ENCODE measurements around the gene PYGO1.

Gene PYGO1

GRCh38 chr15:55590788-55591187 lies 2.6 kb upstream of the PYGO1 start:
- intact Hi-C loops (cut with micrococcal nuclease) = no loop called here
- H3K4me1 Mint-ChIP-seq (ENCODE audit: low read depth) = peaks cover 6% of the 10 kb centered on the region
- H3K9me3 Mint-ChIP-seq = no peaks in the 10 kb centered on the region
- H3K36me3 Mint-ChIP-seq (ENCODE audit: low read depth) = no peaks in the 10 kb centered on the region
- H3K27me3 Mint-ChIP-seq = peaks cover 39% of the 10 kb centered on the region
- H3K27ac Mint-ChIP-seq = no peak overlapping the region
- H3K4me3 Mint-ChIP-seq = no peak overlapping the region

- Mint-ChIP-seq H3K36me3 (ENCODE audit: low read depth) (no peaks in the 10 kb centered on the region), H3K4me1 (ENCODE audit: low read depth) (peaks cover 6% of the 10 kb centered on the region), H3K4me3 (peak overlapping the region; percentile 14), H3K27ac (no peak overlapping the region), H3K9me3 (no peaks in the 10 kb centered on the region), H3K27me3 (peaks cover 42% of the 10 kb centered on the region)
- intact Hi-C loops (cut with micrococcal nuclease) = no loop called here
Observed at GRCh38 chr15:55589287-55589686, 1.1 kb upstream of the PYGO1 start.

GRCh38 chr15:55588815-55589115 lies 620 bp upstream of the PYGO1 start:
- peak overlapping the region; percentile 59 for H3K4me3 Mint-ChIP-seq

GRCh38 chr15:55587321-55588069 lies 650 bp downstream of the PYGO1 start:
- H3K4me3 Mint-ChIP-seq = peak overlapping the region; percentile 75
- H3K4me1 Mint-ChIP-seq (ENCODE audit: low read depth) = peaks cover 6% of the 10 kb centered on the region
- H3K36me3 Mint-ChIP-seq (ENCODE audit: low read depth) = no peaks in the 10 kb centered on the region
- H3K9me3 Mint-ChIP-seq = no peaks in the 10 kb centered on the region
- H3K27me3 Mint-ChIP-seq = peaks cover 54% of the 10 kb centered on the region
- intact Hi-C loops (cut with micrococcal nuclease) = no loop called here
- H3K27ac Mint-ChIP-seq = no peak overlapping the region

More at GRCh38 chr15:55588815-55589115, 620 bp upstream of the PYGO1 start:
- Mint-ChIP-seq H3K27me3 (peaks cover 46% of the 10 kb centered on the region), H3K36me3 (ENCODE audit: low read depth) (no peaks in the 10 kb centered on the region), H3K27ac (no peak overlapping the region), H3K9me3 (no peaks in the 10 kb centered on the region), H3K4me1 (ENCODE audit: low read depth) (peaks cover 6% of the 10 kb centered on the region)
- intact Hi-C loops (cut with micrococcal nuclease) = no loop called here

GRCh38 chr15:55586808-55587207 lies 1.3 kb downstream of the PYGO1 start:
- peaks cover 6% of the 10 kb centered on the region for H3K4me1 Mint-ChIP-seq (ENCODE audit: low read depth)
- H3K27me3 Mint-ChIP-seq = peaks cover 56% of the 10 kb centered on the region
- no peak overlapping the region for H3K27ac Mint-ChIP-seq
- no peak overlapping the region for H3K4me3 Mint-ChIP-seq
- no peaks in the 10 kb centered on the region for H3K36me3 Mint-ChIP-seq (ENCODE audit: low read depth)
- no peaks in the 10 kb centered on the region for H3K9me3 Mint-ChIP-seq
- intact Hi-C loops (cut with micrococcal nuclease) = no loop called here

GRCh38 chr15:55576943-55577342 lies 11.2 kb downstream of the PYGO1 start:
- no peaks in the 10 kb centered on the region for H3K36me3 Mint-ChIP-seq (ENCODE audit: low read depth)

GRCh38 chr15:55574096-55574495 lies 14.0 kb downstream of the PYGO1 start:
- intact Hi-C loops (cut with micrococcal nuclease) = no loop called here
- H3K27me3 Mint-ChIP-seq = peaks cover 9% of the 10 kb centered on the region
- H3K9me3 Mint-ChIP-seq = peaks cover 12% of the 10 kb centered on the region
- H3K4me1 Mint-ChIP-seq (ENCODE audit: low read depth) = no peaks in the 10 kb centered on the region
- no peak overlapping the region for H3K4me3 Mint-ChIP-seq
- H3K36me3 Mint-ChIP-seq (ENCODE audit: low read depth) = no peaks in the 10 kb centered on the region
- H3K27ac Mint-ChIP-seq = no peak overlapping the region

More at GRCh38 chr15:55576943-55577342, 11.2 kb downstream of the PYGO1 start:
- intact Hi-C loops (cut with micrococcal nuclease) = no loop called here
- Mint-ChIP-seq H3K27me3 (peaks cover 16% of the 10 kb centered on the region), H3K27ac (no peak overlapping the region), H3K4me1 (ENCODE audit: low read depth) (no peaks in the 10 kb centered on the region), H3K4me3 (no peak overlapping the region), H3K9me3 (peaks cover under 1% of the 10 kb centered on the region)

GRCh38 chr15:55573224-55573623 lies 14.9 kb downstream of the PYGO1 start:
- Mint-ChIP-seq H3K4me3 (no peak overlapping the region), H3K9me3 (peaks cover 12% of the 10 kb centered on the region), H3K36me3 (ENCODE audit: low read depth) (no peaks in the 10 kb centered on the region), H3K4me1 (ENCODE audit: low read depth) (no peaks in the 10 kb centered on the region), H3K27ac (no peak overlapping the region), H3K27me3 (peaks cover 9% of the 10 kb centered on the region)
- intact Hi-C loops (cut with micrococcal nuclease) = no loop called here

GRCh38 chr15:55564347-55565145 lies 23.6 kb downstream of the PYGO1 start:
- Mint-ChIP-seq H3K4me1 (ENCODE audit: low read depth) (no peaks in the 10 kb centered on the region), H3K36me3 (ENCODE audit: low read depth) (no peaks in the 10 kb centered on the region), H3K27me3 (no peaks in the 10 kb centered on the region), H3K9me3 (no peaks in the 10 kb centered on the region), H3K27ac (no peak overlapping the region), H3K4me3 (no peak overlapping the region)
- intact Hi-C loops (cut with micrococcal nuclease) = no loop called here

GRCh38 chr15:55562601-55563000 lies 25.5 kb downstream of the PYGO1 start:
- Mint-ChIP-seq H3K4me1 (ENCODE audit: low read depth) (no peaks in the 10 kb centered on the region), H3K27ac (no peak overlapping the region), H3K4me3 (no peak overlapping the region), H3K9me3 (no peaks in the 10 kb centered on the region), H3K36me3 (ENCODE audit: low read depth) (no peaks in the 10 kb centered on the region), H3K27me3 (no peaks in the 10 kb centered on the region)
- intact Hi-C loops (cut with micrococcal nuclease) = no loop called here

- Mint-ChIP-seq H3K27me3 (no peaks in the 10 kb centered on the region), H3K27ac (no peak overlapping the region), H3K36me3 (ENCODE audit: low read depth) (no peaks in the 10 kb centered on the region), H3K4me3 (no peak overlapping the region), H3K9me3 (peaks cover 36% of the 10 kb centered on the region), H3K4me1 (ENCODE audit: low read depth) (no peaks in the 10 kb centered on the region)
- intact Hi-C loops (cut with micrococcal nuclease) = no loop called here
Observed at GRCh38 chr15:55555089-55555488, 33.1 kb downstream of the PYGO1 start.

GRCh38 chr15:55552926-55553325 lies 35.2 kb downstream of the PYGO1 start:
- Mint-ChIP-seq H3K4me1 (ENCODE audit: low read depth) (no peaks in the 10 kb centered on the region), H3K9me3 (peaks cover 36% of the 10 kb centered on the region), H3K4me3 (no peak overlapping the region), H3K27me3 (no peaks in the 10 kb centered on the region), H3K36me3 (ENCODE audit: low read depth) (no peaks in the 10 kb centered on the region), H3K27ac (no peak overlapping the region)
- intact Hi-C loops (cut with micrococcal nuclease) = no loop called here

GRCh38 chr15:55552451-55552850 lies 35.7 kb downstream of the PYGO1 start:
- intact Hi-C loops (cut with micrococcal nuclease) = no loop called here
- Mint-ChIP-seq H3K27me3 (no peaks in the 10 kb centered on the region), H3K27ac (no peak overlapping the region), H3K4me1 (ENCODE audit: low read depth) (no peaks in the 10 kb centered on the region), H3K4me3 (no peak overlapping the region), H3K36me3 (ENCODE audit: low read depth) (no peaks in the 10 kb centered on the region), H3K9me3 (peaks cover 36% of the 10 kb centered on the region)

- intact Hi-C loops (cut with micrococcal nuclease) = no loop called here
- Mint-ChIP-seq H3K4me3 (no peak overlapping the region), H3K36me3 (ENCODE audit: low read depth) (no peaks in the 10 kb centered on the region), H3K4me1 (ENCODE audit: low read depth) (peaks cover 9% of the 10 kb centered on the region), H3K27me3 (peaks cover 5% of the 10 kb centered on the region), H3K27ac (no peak overlapping the region), H3K9me3 (peaks cover 7% of the 10 kb centered on the region)
Observed at GRCh38 chr15:55549305-55549704, 38.8 kb downstream of the PYGO1 start.

All from dendritic cell treated with granulocyte-macrophage colony-stimulating factor and Interleukin-4, amounts not matched to agents 40 ng/mL and 50 ng/mL, for 4 days (primary cell).